ENCODE data around the gene GSTO2.
"Not testable (repeated sequence)": the region's sequence is repeated elsewhere in the genome, so short reads cannot be mapped to it uniquely, and the experiment has no call there.

DNA sequence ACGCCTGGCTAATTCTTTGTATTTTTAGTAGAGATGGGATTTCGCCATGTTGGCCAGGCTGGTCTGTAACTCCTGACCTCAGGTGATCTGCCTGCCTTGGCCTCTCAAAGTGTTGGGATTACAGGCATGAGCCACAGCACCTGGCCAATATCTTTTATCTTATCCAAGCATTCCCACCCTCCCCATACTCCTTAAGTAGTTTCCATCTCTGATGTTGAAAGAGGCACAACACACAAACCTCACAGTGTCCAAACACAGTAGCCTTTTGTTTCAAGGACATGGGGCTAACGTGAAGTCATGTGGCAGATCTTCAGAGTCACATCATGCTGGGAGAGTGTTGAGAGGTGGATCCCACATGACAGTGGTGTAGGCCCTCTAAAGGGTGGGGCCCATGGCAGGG lies 26.0 kb upstream of the GSTO2 start:
- not testable (repeated sequence) for TF ChIP-seq POLR2A (IDR thresholded peaks at IDR 0.05)
- TF ChIP-seq, protein P1, sequence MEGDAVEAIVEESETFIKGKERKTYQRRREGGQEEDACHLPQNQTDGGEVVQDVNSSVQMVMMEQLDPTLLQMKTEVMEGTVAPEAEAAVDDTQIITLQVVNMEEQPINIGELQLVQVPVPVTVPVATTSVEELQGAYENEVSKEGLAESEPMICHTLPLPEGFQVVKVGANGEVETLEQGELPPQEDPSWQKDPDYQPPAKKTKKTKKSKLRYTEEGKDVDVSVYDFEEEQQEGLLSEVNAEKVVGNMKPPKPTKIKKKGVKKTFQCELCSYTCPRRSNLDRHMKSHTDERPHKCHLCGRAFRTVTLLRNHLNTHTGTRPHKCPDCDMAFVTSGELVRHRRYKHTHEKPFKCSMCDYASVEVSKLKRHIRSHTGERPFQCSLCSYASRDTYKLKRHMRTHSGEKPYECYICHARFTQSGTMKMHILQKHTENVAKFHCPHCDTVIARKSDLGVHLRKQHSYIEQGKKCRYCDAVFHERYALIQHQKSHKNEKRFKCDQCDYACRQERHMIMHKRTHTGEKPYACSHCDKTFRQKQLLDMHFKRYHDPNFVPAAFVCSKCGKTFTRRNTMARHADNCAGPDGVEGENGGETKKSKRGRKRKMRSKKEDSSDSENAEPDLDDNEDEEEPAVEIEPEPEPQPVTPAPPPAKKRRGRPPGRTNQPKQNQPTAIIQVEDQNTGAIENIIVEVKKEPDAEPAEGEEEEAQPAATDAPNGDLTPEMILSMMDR (IDR thresholded peaks at IDR 0.05) = not testable (repeated sequence)

All from prostate gland (tissue), 2 donors.